ENCODE data around the gene PSME2.

PSME2 gene

DNA sequence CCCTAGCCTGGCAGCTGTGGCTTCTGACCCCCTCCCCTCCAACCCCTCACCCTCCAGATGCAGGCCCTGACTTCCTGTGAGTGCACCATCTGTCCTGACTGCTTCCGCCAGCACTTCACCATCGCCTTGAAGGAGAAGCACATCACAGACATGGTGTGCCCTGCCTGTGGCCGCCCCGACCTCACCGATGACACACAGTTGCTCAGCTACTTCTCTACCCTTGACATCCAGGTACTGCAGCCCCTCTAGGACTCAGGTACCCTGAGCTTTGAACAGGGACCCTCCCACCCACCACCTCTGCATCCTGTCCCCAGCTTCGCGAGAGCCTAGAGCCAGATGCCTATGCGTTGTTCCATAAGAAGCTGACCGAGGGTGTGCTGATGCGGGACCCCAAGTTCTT, 8.7 kb upstream of the PSME2 start:
- no peak for DNase-seq (ENCODE audit: low read depth in 2 of 2)

GRCh38 chr14:24151404-24152080, 5.1 kb upstream of the PSME2 start:
- no peak for DNase-seq (ENCODE audit: low read depth in 2 of 2)

- no peak for DNase-seq (ENCODE audit: low read depth in 2 of 2)
These were observed 4.6 kb upstream of the PSME2 start for GRCh38 chr14:24150993-24151392.

- DNase-seq (ENCODE audit: low read depth in 2 of 2) = no peak
These were observed 4.2 kb upstream of the PSME2 start for GRCh38 chr14:24150567-24150966.

- DNase-seq (ENCODE audit: low read depth in 2 of 2) = no peak
These were observed 3.7 kb upstream of the PSME2 start for GRCh38 chr14:24150061-24150460.

DNA sequence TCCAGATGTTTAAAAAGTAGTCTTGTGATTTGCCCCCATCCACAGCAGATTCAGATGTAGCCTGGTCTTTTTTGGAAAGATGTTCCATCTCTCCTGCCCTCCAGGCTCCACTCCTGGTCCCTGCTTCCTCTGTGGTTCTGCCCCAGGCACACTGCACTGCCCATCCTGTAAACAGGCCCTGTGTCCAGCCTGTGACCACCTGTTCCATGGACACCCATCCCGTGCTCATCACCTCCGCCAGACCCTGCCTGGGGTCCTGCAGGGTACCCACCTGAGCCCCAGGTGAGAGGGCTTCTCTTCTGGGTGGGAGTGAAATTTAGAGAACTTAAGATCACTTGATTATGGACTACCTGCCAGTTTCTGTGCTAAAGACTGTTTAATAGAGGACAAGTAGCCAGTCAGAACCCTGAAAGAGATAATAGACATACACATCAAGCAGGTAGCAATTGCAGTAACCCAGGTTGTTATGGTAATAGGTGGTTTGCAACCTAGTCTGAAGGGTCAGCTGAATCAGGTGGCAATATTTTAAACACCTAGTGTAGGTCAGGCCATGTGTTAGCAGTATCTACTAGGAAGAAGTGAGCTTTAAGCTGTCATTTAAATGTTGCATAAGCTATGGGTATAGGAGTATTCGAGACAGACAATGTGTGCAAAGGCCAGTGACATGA, 3.0 kb upstream of the PSME2 start:
- DNase-seq (ENCODE audit: low read depth in 2 of 2) = no peak

DNA sequence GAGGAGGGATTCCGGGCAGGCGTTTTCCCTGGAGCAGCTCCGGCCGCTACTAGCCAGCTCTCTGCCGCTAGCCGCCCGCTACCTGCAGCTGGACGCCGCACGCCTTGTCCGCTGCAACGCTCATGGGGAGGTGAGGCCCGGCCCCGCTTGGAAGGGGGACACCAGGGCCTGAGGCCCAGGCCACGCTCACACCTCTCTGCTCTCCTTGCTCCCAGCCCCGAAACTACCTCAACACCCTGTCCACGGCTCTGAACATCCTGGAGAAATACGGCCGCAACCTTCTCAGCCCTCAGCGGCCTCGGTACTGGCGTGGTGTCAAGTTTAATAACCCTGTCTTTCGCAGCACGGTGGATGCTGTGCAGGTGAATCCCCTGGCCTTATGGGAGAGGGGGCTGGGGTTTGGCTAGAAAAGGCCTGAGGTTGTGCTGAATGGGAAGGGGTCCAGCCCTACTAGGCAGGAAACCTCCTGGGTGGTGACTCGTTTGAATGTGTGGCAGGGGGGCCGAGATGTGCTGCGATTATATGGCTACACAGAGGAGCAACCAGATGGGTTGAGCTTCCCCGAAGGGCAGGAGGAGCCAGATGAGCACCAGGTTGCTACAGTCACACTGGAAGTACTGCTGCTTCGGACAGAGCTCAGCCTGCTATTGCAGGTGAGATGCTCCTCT, 1.5 kb upstream of the PSME2 start:
- no peak for DNase-seq (ENCODE audit: low read depth in 2 of 2)

GRCh38 chr14:24146978-24147760, 759 bp upstream of the PSME2 start, which contains the start of gene RNF31:
Gene RNF31, plus strand, starts transcription at chr14:24147498. Its CDS starts 201 bp downstream, at chr14:24147699.
- peak; percentile 95 to 100 for DNase-seq (ENCODE audit: low read depth in 2 of 2)

GRCh38 chr14:24145690-24146452, 539 bp downstream of the PSME2 start:
- DNase-seq (ENCODE audit: low read depth in 2 of 2) = no peak

- no peak for DNase-seq (ENCODE audit: low read depth in 2 of 2)
These were observed 1.2 kb downstream of the PSME2 start for GRCh38 chr14:24145219-24145618.

DNA sequence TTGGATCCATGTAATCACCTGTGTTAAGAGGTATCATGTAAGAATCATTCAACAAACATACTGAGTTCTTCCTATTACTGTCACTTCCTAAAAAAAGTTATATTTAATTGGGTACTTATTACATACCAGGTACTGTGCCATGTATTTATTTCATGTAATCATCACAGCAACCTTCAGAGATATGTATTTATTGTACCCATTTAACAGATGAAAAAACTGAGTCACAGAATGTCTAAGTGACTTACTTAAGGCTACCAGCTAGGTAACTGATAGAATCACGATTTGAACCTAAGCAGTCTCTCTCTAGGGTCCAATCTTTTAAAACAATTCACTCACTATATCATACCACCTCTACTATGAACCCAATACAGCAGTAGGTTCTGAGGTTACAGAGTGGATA, 2.0 kb downstream of the PSME2 start:
- no peak for DNase-seq (ENCODE audit: low read depth in 2 of 2)

- DNase-seq (ENCODE audit: low read depth in 2 of 2) = no peak
These were observed 2.9 kb downstream of the PSME2 start for GRCh38 chr14:24143511-24143910.

DNA sequence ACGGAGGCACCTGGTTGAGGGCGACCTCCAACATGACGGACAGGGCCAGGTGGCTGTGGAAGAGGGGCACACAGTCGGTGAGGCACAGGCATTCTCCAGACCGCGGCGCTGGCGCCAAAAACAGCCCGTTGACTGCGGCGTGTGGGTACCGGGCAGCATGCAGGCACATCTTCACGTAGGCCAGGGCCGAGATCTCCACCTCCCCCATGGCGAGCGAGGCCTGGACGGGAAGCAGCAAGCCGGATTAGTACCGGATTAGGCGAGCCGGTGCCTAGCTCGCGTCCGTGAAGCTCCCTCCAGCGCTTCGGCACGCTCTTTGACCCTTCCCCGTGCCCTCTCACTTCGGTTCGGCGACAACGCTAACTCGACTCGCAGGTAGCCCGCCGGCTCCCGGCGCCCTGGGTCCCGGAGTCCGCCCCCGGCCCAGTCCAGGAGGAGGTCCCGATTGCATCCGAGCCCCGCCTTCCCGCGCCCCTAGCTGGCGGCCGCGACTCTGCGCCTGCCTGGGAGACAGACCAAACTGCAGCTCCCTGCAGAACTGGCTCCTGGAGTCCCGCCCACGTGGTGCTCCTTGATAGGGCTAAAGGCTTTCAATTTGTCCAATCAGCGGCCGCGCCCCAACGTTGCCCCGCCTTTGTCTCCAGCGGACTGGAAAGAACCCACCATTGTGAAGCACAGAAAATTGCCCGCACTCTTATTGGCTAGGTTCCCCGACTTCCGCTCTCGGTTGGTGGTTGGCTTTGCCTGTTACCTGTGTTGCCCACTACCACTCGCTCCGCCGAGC, 5.1 kb downstream of the PSME2 start, which contains the start of gene EMC9:
EMC9 (minus strand) TSS at position 495 of the 784 bp plus-strand sequence; CDS start at position 208, 287 bp downstream.
- DNase-seq (ENCODE audit: low read depth in 2 of 2) = peak; percentile 99 to 100

DNA sequence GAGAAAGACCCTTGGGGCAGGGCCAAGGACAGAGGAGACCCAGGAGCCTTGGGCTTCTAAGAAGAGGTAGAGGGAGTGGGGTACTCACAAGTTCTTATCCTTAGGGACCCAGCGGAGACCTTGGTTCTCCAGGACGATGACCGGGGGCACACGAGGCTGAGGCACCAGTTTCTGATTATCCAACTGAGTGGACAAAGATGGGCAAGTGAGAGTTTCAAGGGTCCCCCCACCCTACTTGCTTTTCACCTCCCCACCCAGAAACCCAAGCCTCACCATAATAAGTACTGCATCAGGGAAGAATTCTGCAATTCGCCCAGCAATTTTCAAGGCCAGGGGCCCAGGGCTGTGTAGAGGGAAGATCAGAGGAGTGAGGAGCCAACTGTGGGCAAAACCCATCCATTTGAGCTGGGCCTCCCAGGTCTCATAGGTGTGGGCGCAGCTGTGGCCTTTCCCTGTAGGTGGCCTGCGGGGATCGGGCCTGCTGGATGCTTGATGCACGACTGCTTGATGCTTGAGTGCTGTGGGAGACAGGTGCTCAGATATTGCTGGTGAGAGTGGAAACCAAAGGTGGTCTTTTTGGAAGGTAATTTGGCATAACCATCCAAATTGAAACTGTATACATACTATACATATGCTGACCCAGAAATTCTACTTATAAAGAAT, 7.0 kb downstream of the PSME2 start:
- no peak for DNase-seq (ENCODE audit: low read depth in 2 of 2)

GRCh38 chr14:24138396-24139271, 7.8 kb downstream of the PSME2 start:
- DNase-seq (ENCODE audit: low read depth in 2 of 2) = no peak

DNA sequence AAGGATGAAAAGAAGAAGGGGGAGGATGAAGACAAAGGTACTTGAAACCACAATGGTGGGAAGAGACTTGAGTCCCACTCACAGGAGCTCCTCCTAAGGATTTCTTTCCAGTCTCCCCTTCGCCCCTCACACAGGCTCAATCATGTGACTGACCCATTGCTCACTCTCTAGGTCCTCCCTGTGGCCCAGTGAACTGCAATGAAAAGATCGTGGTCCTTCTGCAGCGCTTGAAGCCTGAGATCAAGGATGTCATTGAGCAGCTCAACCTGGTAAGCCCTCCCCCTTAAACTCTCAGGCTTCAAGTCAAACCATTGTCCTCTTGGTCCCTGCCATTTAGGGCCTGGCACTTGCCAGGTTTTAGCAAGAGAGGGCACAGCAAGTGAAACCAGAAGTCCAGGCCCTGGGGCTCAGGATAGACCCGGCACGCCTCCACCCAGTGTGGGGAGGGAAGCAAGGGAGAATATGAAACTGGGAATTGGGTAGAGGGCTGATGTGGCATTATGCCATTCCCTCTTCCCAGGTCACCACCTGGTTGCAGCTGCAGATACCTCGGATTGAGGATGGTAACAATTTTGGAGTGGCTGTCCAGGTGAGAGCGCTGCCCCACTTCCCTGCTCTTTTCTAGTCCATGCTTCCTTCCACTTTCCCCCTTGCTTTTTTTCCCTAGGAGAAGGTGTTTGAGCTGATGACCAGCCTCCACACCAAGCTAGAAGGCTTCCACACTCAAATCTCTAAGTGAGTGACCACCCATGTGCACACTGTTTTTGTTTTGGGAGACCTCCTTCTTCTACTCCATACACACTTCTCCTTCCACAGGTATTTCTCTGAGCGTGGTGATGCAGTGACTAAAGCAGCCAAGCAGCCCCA, 8.6 kb downstream of the PSME2 start:
- DNase-seq (ENCODE audit: low read depth in 2 of 2) = no peak

- no peak for DNase-seq (ENCODE audit: low read depth in 2 of 2)
These were observed 9.5 kb downstream of the PSME2 start for GRCh38 chr14:24136684-24137528.
